ENCODE data around the gene SLC17A6. TPM values are rescaled to one million over a fixed set of nuclear protein-coding genes. Genes with fewer than 3 reads are reported as not detected.

SLC17A6 gene
- total RNA-seq, 2 experiments from 2014 or later, result not detected

- H3K27me3 Mint-ChIP-seq, result peaks cover 68% of the 10 kb centered on the region
- CTCF ChIA-PET, result no interaction called here
Observed at GRCh38 chr11:22343371-22344032, 5.3 kb downstream of the SLC17A6 start.

GRCh38 chr11:22344081-22344480 lies 5.9 kb downstream of the SLC17A6 start:
- DNase-seq, result no peak
- Mint-ChIP-seq H3K36me3 (ENCODE audit: low read depth) (peaks cover 6% of the 10 kb centered on the region), H3K27ac (no peak overlapping the region), H3K4me3 (no peak overlapping the region), H3K27me3 (peaks cover 67% of the 10 kb centered on the region), H3K9me3 (no peaks in the 10 kb centered on the region), H3K4me1 (peaks cover 4% of the 10 kb centered on the region)
- ChIA-PET POLR2A (no interaction called here), CTCF (no interaction called here)

More at GRCh38 chr11:22343371-22344032, 5.3 kb downstream of the SLC17A6 start:
- no peak for DNase-seq
- no peaks in the 10 kb centered on the region for H3K9me3 Mint-ChIP-seq
- H3K36me3 Mint-ChIP-seq (ENCODE audit: low read depth), result peaks cover 6% of the 10 kb centered on the region
- peaks cover 4% of the 10 kb centered on the region for H3K4me1 Mint-ChIP-seq
- no peak overlapping the region for H3K4me3 Mint-ChIP-seq
- POLR2A ChIA-PET, result no interaction called here
- H3K27ac Mint-ChIP-seq, result no peak overlapping the region

- Mint-ChIP-seq H3K4me1 (no peaks in the 10 kb centered on the region), H3K9me3 (no peaks in the 10 kb centered on the region), H3K27me3 (peaks cover 48% of the 10 kb centered on the region), H3K4me3 (no peak overlapping the region), H3K27ac (no peak overlapping the region), H3K36me3 (ENCODE audit: low read depth) (peaks cover 3% of the 10 kb centered on the region)
- no peak for DNase-seq
- ChIA-PET POLR2A (no interaction called here), CTCF (no interaction called here)
Observed at GRCh38 chr11:22346282-22346681, 8.1 kb downstream of the SLC17A6 start.

GRCh38 chr11:22347857-22348487 lies 9.8 kb downstream of the SLC17A6 start:
- no peak overlapping the region for H3K4me3 Mint-ChIP-seq
- ChIA-PET POLR2A (no interaction called here), CTCF (no interaction called here)
- H3K27me3 Mint-ChIP-seq, result peaks cover 32% of the 10 kb centered on the region
- no peaks in the 10 kb centered on the region for H3K36me3 Mint-ChIP-seq (ENCODE audit: low read depth)
- H3K9me3 Mint-ChIP-seq, result no peaks in the 10 kb centered on the region
- H3K27ac Mint-ChIP-seq, result no peak overlapping the region
- no peaks in the 10 kb centered on the region for H3K4me1 Mint-ChIP-seq
- DNase-seq, result no peak

- H3K27me3 Mint-ChIP-seq, result peaks cover 18% of the 10 kb centered on the region
- H3K4me3 Mint-ChIP-seq, result no peak overlapping the region
- ChIA-PET CTCF (interaction anchor here (0.6 kb wide), 1 partner anchor 1676 kb away, joined by 3 read pairs; no protein-coding TSS in a partner anchor), POLR2A (no interaction called here)
- no peak overlapping the region for H3K27ac Mint-ChIP-seq
- no peak for DNase-seq
- H3K36me3 Mint-ChIP-seq (ENCODE audit: low read depth), result no peaks in the 10 kb centered on the region
- H3K9me3 Mint-ChIP-seq, result no peaks in the 10 kb centered on the region
- H3K4me1 Mint-ChIP-seq, result no peaks in the 10 kb centered on the region
Observed at GRCh38 chr11:22349491-22349890, 11.3 kb downstream of the SLC17A6 start.

GRCh38 chr11:22359295-22359694 lies 21.1 kb downstream of the SLC17A6 start:
- DNase-seq, result no peak

GRCh38 chr11:22371160-22371559 lies 33.0 kb downstream of the SLC17A6 start:
- H3K27me3 Mint-ChIP-seq, result peaks cover 4% of the 10 kb centered on the region
- no peak overlapping the region for H3K4me3 Mint-ChIP-seq
- H3K27ac Mint-ChIP-seq, result no peak overlapping the region
- no peaks in the 10 kb centered on the region for H3K4me1 Mint-ChIP-seq
- H3K36me3 Mint-ChIP-seq (ENCODE audit: low read depth), result no peaks in the 10 kb centered on the region
- ChIA-PET POLR2A (no interaction called here), CTCF (interaction anchor here (0.8 kb wide), 1 partner anchor 27 kb away, joined by 4 read pairs; no protein-coding TSS in a partner anchor)
- DNase-seq, result no peak
- no peaks in the 10 kb centered on the region for H3K9me3 Mint-ChIP-seq

More at GRCh38 chr11:22359295-22359694, 21.1 kb downstream of the SLC17A6 start:
- peaks cover 5% of the 10 kb centered on the region for H3K27me3 Mint-ChIP-seq
- H3K4me1 Mint-ChIP-seq, result no peaks in the 10 kb centered on the region
- POLR2A ChIA-PET, result no interaction called here
- H3K27ac Mint-ChIP-seq, result no peak overlapping the region
- CTCF ChIA-PET, result no interaction called here
- H3K9me3 Mint-ChIP-seq, result no peaks in the 10 kb centered on the region
- H3K4me3 Mint-ChIP-seq, result no peak overlapping the region
- no peaks in the 10 kb centered on the region for H3K36me3 Mint-ChIP-seq (ENCODE audit: low read depth)

- no peak overlapping the region for H3K27ac Mint-ChIP-seq
- H3K27me3 Mint-ChIP-seq, result no peaks in the 10 kb centered on the region
- ChIA-PET POLR2A (no interaction called here), CTCF (no interaction called here)
- H3K36me3 Mint-ChIP-seq (ENCODE audit: low read depth), result no peaks in the 10 kb centered on the region
- no peak for DNase-seq
- no peaks in the 10 kb centered on the region for H3K4me1 Mint-ChIP-seq
- no peaks in the 10 kb centered on the region for H3K9me3 Mint-ChIP-seq
- H3K4me3 Mint-ChIP-seq, result no peak overlapping the region
Observed at GRCh38 chr11:22387126-22387525, 48.9 kb downstream of the SLC17A6 start.

- Mint-ChIP-seq H3K36me3 (ENCODE audit: low read depth) (no peaks in the 10 kb centered on the region), H3K27me3 (no peaks in the 10 kb centered on the region), H3K27ac (no peak overlapping the region), H3K4me1 (no peaks in the 10 kb centered on the region), H3K4me3 (no peak overlapping the region), H3K9me3 (no peaks in the 10 kb centered on the region)
- no peak for DNase-seq
- ChIA-PET POLR2A (no interaction called here), CTCF (no interaction called here)
Observed at GRCh38 chr11:22389526-22390282, 51.5 kb downstream of the SLC17A6 start.

GRCh38 chr11:22390283-22390655 lies 52.1 kb downstream of the SLC17A6 start:
- CTCF ChIA-PET, result no interaction called here
- no peak for DNase-seq
- Mint-ChIP-seq H3K36me3 (ENCODE audit: low read depth) (no peaks in the 10 kb centered on the region), H3K27ac (no peak overlapping the region), H3K27me3 (no peaks in the 10 kb centered on the region), H3K4me3 (no peak overlapping the region), H3K9me3 (no peaks in the 10 kb centered on the region), H3K4me1 (no peaks in the 10 kb centered on the region)
- POLR2A ChIA-PET, result no interaction called here

- H3K4me1 Mint-ChIP-seq, result no peaks in the 10 kb centered on the region
- ChIA-PET POLR2A (no interaction called here), CTCF (no interaction called here)
- H3K9me3 Mint-ChIP-seq, result no peaks in the 10 kb centered on the region
- H3K36me3 Mint-ChIP-seq (ENCODE audit: low read depth), result no peaks in the 10 kb centered on the region
- H3K4me3 Mint-ChIP-seq, result no peak overlapping the region
- no peaks in the 10 kb centered on the region for H3K27me3 Mint-ChIP-seq
- H3K27ac Mint-ChIP-seq, result no peak overlapping the region
- no peak for DNase-seq
Observed at GRCh38 chr11:22392561-22392960, 54.4 kb downstream of the SLC17A6 start.

- DNase-seq, result no peak
- ChIA-PET POLR2A (no interaction called here), CTCF (no interaction called here)
- Mint-ChIP-seq H3K36me3 (ENCODE audit: low read depth) (no peaks in the 10 kb centered on the region), H3K4me3 (no peak overlapping the region), H3K9me3 (no peaks in the 10 kb centered on the region), H3K27ac (no peak overlapping the region), H3K27me3 (no peaks in the 10 kb centered on the region), H3K4me1 (no peaks in the 10 kb centered on the region)
Observed at GRCh38 chr11:22405377-22405776, 67.2 kb downstream of the SLC17A6 start.

GRCh38 chr11:22407267-22407666 lies 69.1 kb downstream of the SLC17A6 start:
- Mint-ChIP-seq H3K27ac (no peak overlapping the region), H3K9me3 (no peaks in the 10 kb centered on the region), H3K4me1 (no peaks in the 10 kb centered on the region), H3K36me3 (ENCODE audit: low read depth) (no peaks in the 10 kb centered on the region), H3K4me3 (no peak overlapping the region), H3K27me3 (no peaks in the 10 kb centered on the region)
- POLR2A ChIA-PET, result no interaction called here
- CTCF ChIA-PET, result no interaction called here
- no peak for DNase-seq
